Tibial artery (tissue), 4 donors: Measurements from ENCODE around the gene GALNT6.

Experiments used
- DNase-seq, 2 donors: peaks; one replicate each; pipeline ENCODE4 v3.0.0-alpha.2; 2019
- H3K27ac ChIP-seq, 2 donors: fragments of 200-600 bp; sonication (generic) in 1 of 2; 1 replicate in 1 of 2; 2 replicates in 1 of 2; pipeline ENCODE4 v1.5.1; 2018 to 2019; ENCODE audit warnings: mild to moderate bottlenecking in 1 of 2
- H3K27me3 ChIP-seq, 2 donors: fragments of 200-600 bp; sonication (generic) in 1 of 2; one replicate each; pipeline versions ENCODE4 v1.5.1 to v1.6.0; 2016 to 2019
- H3K36me3 ChIP-seq, 3 donors: fragments of 200-600 bp; sonication (generic) in 2 of 3; one replicate each; pipeline ENCODE4 v1.5.1; 2016 to 2019; ENCODE audit warnings: mild to moderate bottlenecking in 2 of 3
- H3K4me1 ChIP-seq, 4 donors: fragments of 200-600 bp; sonication (generic) in 2 of 4; 1 replicate in 3 of 4; 2 replicates in 1 of 4; pipeline ENCODE4 v1.5.1; 2016 to 2019
- H3K4me3 ChIP-seq, 2 donors: fragments of 200-600 bp; sonication (generic) in 1 of 2; 1 replicate in 1 of 2; 2 replicates in 1 of 2; pipeline ENCODE4 v1.5.1; 2018 to 2019; ENCODE audit warnings: mild to moderate bottlenecking in 2 of 2
- H3K9me3 ChIP-seq, 3 donors: fragments of 200-600 bp; sonication (generic) in 1 of 3; one replicate each; pipeline ENCODE4 v1.5.1; 2016 to 2019
- CTCF ChIP-seq, 2 experiments: fragments of 200-600 bp in 1 of 2; fragments of 450-650 bp in 1 of 2; IDR thresholded peaks; one replicate each; pipeline ENCODE4 v1.5.1; 2017 to 2019; ENCODE audit warnings: antibody characterized with exemption in 2 of 2, mild to moderate bottlenecking in 1 of 2, moderate library complexity in 1 of 2
- intact Hi-C: fragments of 100-400 bp; cut with DNase I; formaldehyde crosslinking; loops from one replicate; pipeline ENCODE4 v1.15.0; 2023; ENCODE audit warnings: low total_unique reads

GALNT6 gene

DNA sequence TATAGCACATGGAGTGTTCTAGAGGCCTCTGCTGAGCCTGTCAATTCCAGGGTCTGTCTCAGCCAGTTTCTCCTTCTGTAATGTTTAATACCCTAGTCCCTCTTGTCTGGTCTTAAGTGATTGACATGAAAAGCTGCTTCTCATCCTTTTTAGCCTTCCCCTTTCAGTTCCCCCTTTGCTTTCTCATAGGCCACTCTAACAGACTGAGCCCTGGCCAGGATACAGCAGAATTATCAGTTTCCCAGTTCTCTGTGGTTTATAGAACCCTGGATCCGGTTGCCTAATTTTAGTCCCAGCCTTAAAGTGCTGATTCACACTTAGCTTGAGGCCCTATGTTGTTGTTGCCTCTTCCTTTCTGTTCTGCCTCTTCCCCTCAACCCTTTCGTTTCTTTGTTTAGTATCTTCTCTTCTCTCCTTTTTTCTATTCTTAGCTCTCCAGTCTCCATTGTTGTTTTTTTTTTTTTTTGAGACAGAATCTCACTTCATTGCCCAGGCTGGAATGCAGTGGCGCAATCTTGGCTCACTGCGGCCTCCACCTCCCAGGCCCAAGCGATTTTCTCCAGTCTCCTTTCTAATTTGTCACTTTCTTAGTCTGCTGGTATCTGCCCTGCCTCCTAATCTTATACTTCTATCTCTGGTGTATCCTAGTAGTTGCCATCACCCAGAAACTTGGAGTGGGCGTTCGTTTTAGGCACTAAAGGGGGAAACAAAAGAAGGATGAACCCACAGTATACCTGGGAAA is 64.3 kb downstream of the GALNT6 start:
- H3K27ac ChIP-seq: no peak overlapping the region
- TF ChIP-seq CTCF (IDR thresholded peaks at IDR 0.05): no peak
- intact Hi-C loops: no loop called here
- no peaks in the 10 kb centered on the region for H3K4me1 ChIP-seq
- H3K36me3 ChIP-seq: no peaks in the 10 kb centered on the region
- no peaks in the 10 kb centered on the region for H3K9me3 ChIP-seq
- peak in 1 of 2 donors; percentile 37 for DNase-seq
- no peak overlapping the region for H3K4me3 ChIP-seq
- peaks cover 0 to 13% of the 10 kb centered on the region in 2 donors for H3K27me3 ChIP-seq

DNA sequence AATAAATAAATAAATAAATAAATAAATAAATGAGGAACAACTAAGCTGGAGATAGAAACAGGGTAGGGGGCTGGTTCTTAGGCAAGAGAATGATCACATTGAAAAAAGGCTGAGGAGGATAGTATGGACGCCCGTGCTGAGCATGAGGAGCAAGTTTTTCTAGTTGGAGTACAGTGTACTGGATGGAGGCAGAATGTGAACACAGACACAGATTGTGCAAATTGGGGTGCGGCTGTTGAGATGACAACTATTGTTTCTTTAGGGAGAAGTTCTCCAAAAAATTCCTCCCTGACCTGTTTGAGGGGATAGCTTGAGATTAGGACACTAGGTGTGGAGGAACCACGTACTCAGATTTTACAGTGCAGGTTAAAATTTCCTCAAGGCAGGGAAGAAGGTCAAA is 66.3 kb downstream of the GALNT6 start:
- intact Hi-C loops: no loop called here
- Histone ChIP-seq H3K4me3 (no peak overlapping the region), H3K36me3 (no peaks in the 10 kb centered on the region), H3K27ac (no peak overlapping the region), H3K27me3 (peaks cover 0 to 13% of the 10 kb centered on the region in 2 donors), H3K9me3 (no peaks in the 10 kb centered on the region), H3K4me1 (no peaks in the 10 kb centered on the region)
- TF ChIP-seq CTCF (IDR thresholded peaks at IDR 0.05): no peak
- no peak for DNase-seq

GRCh38 chr12:51323966-51324895 is 67.0 kb downstream of the GALNT6 start, which contains the start of gene BIN2:
BIN2 (minus strand) TSS chr12:51324174; CDS start chr12:51324102, 72 bp downstream.
- no peak within 1 kb of the TSS for H3K27ac ChIP-seq
- no peaks in the 10 kb centered on the region for H3K36me3 ChIP-seq
- intact Hi-C loops: no loop called here
- peak within 1 kb of the TSS; percentile 28 to 33 for H3K4me3 ChIP-seq
- no peak for TF ChIP-seq CTCF (IDR thresholded peaks at IDR 0.05)
- H3K27me3 ChIP-seq: peaks cover 0 to 13% of the 10 kb centered on the region in 2 donors
- DNase-seq: peak; percentile 37 to 68
- no peaks in the 10 kb centered on the region for H3K9me3 ChIP-seq
- H3K4me1 ChIP-seq: no peaks in the 10 kb centered on the region

DNA sequence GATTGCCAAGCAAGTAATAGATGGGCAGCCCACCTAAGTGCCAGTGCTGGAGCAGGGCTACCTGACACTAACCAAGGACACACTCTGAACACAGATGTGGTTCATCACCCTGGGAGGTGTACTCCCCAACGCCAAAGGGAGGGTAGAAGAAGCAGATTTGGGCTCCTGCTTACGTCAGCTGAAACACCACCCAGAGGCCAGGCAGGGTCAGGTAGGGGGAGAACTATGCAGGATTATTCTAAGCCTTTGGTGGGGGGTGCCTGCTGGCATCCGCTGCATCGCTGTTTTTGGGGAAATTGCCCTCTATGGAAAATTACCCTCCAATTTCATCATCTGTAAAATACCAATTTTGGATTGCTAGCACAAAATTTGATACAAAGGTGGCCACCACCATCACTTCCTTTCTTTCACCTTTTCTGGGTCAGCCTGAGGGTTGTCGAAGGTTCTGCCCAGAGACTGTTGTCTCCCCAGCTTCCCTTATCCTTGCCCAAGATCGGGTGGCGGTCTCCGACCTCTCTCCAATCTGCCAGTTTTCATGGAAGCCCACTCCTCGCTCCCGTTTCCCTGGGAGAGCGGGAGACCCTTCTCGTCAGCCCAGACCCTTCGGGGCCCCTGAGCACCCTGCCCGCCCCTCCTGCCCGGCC is 67.8 kb downstream of the GALNT6 start:
- peak overlapping the region; percentile 28 to 33 for H3K4me3 ChIP-seq
- H3K9me3 ChIP-seq: no peaks in the 10 kb centered on the region
- no peaks in the 10 kb centered on the region for H3K36me3 ChIP-seq
- no peak for DNase-seq
- H3K27me3 ChIP-seq: peaks cover 0 to 9% of the 10 kb centered on the region in 2 donors
- H3K4me1 ChIP-seq: no peaks in the 10 kb centered on the region
- no peak overlapping the region for H3K27ac ChIP-seq
- intact Hi-C loops: no loop called here
- no peak for TF ChIP-seq CTCF (IDR thresholded peaks at IDR 0.05)

DNA sequence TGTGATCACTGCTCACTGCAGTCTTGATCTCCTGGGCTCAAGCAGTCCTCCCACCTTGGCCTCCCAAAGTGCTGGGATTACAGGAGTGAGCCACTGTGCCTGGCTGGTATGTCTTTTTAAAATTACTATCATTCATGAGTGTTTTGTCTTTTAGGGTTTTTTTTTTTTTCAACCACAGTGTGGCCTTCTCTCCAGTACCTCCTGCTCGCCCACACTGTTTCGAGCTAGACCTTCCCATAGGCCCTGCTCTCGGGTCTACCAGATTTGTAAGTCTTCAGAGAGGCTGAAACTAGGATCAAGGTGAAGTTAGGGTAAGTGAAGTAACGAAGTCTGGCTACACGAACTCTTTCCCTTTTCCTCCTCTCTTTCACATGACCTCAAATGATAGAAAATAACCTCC is 68.8 kb downstream of the GALNT6 start:
- no peak for TF ChIP-seq CTCF (IDR thresholded peaks at IDR 0.05)
- DNase-seq: no peak
- Histone ChIP-seq H3K36me3 (no peaks in the 10 kb centered on the region), H3K27me3 (peaks cover 0 to 9% of the 10 kb centered on the region in 2 donors), H3K9me3 (no peaks in the 10 kb centered on the region), H3K4me3 (no peak overlapping the region), H3K27ac (no peak overlapping the region), H3K4me1 (no peaks in the 10 kb centered on the region)
- intact Hi-C loops: no loop called here
